HCEC 1CT (cell line): Measurements from ENCODE around the gene TTC39B.

Experiments used
- DNase-seq: peaks from one replicate; pipeline ENCODE4 v3.0.0-alpha.2; 2017

The TTC39B gene

GRCh38 chr9:15299374-15299939 is 7.6 kb downstream of the TTC39B start:
- no peak for DNase-seq

- no peak for DNase-seq
Measured at GRCh38 chr9:15298362-15298761, 8.7 kb downstream of the TTC39B start.

DNA sequence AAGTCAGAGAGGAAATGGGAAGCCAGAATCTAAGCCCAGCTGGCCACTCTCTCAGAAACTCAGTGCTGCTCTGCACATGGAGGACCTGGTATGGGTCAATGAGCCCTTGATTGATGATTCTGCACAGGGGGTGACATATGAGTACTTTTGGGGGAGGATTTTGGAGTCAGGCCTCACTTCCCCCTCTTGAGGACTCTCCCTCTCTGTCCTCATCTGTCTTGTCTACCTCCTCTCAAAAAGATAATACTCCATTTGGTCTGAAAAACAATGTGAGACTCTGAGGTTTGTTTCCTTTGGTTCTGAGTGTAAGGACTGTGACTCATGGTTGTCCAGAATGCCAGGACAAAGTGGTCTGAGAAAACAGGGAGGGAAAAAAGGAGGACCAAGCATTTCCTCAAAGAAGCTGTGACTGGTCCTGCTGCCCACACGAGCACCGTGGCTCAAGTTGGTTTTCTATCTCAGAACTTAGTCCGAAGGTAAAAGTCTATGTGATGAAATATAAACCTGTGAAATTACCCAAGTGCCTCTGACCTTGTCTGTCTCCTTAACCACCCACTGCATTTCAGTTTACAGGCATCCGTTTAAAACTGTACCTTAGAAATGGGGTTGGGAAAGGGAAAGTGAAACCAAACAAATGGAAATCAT is 11.1 kb downstream of the TTC39B start:
- DNase-seq, result peak; percentile 76

DNA sequence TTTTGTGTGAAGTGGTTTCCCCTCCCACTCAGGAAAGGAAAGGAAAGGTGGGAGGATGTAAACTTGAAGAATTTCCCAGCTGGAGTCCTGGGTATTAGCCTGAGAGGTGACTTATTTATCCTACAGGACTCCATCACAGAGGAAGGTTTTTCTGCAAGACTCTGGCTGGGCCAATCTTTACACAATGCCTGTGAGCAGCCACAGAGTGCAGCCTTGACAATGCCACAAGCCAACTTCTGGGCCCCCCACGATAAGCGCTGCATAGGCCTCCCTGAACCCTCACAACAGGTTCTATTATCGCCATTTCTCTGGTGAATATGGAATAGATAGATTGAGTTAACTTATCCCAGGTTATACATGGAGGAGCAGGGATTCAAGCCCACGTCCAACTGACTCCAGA is 12.4 kb downstream of the TTC39B start:
- DNase-seq, result no peak

- peak; percentile 33 for DNase-seq
Measured at GRCh38 chr9:15293804-15294316, 13.2 kb downstream of the TTC39B start.

DNA sequence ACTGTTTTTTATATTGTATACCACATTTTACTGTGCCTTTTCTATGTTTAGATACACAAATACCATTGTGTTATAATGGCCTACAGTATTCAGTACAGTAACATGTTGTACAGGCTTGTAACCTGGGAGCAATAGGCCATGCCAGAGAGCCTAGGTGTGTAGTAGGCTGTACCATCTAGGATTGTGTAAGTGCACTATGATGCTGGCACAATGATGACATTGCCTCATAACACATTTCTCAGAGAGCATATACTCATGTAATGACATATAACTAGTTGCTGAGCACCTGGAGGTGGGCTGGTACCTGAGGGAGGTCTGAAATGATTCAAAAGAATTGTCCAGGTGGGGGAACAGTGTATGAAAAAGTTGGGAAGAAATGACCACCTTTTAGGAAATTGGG is 13.9 kb downstream of the TTC39B start:
- DNase-seq, result no peak

DNA sequence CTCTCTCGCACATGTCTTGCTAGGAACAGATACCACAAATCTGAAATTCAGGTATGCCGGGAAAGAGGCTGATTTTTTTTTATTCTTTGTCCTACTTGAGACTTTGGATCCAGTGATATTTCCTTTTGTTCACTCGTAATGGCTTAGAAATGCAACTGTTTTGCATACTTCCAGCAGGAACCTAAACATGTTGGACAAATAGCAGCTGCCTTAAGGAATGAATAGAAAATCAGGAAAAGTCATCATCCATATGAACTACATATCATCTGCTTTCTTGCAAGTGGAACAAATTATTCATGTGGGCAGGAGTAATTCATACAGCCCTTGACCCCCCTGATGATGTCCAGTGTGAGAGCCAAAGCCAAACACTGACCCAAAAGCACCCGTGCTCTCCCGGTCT is 17.4 kb downstream of the TTC39B start:
- DNase-seq, result no peak

DNA sequence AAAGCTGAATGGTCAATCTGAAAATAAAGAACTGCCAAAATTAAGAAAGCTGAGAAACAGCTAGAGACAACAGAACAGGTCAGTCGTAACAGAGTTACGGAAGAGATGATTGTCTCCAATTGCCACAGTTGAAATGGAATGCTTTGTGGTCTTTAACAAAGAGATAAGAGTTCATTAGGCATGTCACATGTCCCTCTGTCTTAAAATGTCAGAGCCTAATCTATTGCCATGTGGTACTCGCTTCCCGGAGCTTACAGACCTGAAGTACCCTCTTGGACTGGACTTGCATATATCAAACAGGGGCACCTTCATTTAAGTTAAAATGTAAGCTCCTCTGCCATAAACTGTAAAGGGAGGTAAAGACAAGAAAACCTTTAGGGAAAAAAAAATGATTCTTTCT is 19.7 kb downstream of the TTC39B start:
- no peak for DNase-seq

DNA sequence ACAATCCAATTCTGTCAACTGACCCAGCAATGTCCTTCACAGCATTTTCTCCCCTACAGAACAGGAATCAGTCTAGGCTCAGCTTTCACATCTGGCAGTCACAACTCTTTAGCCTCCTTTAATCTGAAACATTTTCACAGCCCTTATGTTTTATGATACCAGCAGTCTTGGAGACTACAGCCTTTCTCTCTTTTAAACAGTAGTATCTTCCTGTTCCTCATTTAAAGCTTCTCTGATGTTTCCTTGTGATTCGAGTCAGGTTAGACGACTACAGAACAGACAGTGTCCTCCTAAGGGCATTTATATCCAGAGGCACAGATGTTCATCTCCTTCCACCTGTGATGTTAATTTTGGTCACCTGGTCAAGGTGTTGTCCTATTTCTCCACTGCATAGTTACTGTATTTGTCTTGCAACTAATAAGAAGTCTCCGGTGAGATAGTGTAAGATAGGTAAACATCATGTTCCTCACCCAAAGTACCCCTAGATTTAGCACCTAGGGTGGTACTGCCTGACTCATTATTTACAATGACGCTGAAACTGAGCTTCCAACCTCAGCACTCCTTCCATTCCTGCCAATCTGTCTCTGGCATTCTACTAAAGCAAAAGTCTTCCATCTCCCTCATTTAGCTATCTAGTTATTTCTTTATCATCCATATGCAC is 20.7 kb downstream of the TTC39B start:
- no peak for DNase-seq

DNA sequence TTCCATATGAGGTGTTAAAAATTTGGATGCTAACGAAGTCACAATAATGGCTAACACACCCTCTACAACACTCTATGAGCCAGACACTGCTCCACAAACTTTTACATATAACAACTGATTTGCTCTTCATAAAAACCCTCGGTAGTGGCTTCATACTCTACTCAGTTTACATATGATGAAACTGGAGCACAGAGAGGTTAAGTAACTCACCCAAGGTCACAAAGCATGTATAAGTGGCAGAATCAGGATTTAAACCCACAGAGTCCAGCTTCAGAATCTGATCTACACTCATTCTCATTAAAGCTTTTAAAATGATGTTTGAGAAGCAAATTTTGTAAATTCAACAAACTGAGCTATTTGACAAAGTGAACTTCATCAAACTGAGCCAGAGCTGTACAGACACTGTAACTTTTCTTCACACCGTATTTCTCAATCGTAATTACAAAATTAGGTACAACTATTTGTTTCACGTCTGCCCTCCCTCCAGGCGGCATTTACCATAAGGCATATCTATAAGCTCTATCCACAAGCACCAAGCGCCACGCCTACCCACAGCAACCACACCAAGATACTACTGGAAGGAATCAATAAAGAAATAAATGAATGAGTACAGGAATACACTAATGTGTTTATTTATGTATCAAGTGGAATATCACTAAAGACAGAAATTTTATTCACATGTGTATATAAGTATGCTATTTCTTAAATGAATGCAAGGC is 24.3 kb downstream of the TTC39B start:
- DNase-seq, result no peak

DNA sequence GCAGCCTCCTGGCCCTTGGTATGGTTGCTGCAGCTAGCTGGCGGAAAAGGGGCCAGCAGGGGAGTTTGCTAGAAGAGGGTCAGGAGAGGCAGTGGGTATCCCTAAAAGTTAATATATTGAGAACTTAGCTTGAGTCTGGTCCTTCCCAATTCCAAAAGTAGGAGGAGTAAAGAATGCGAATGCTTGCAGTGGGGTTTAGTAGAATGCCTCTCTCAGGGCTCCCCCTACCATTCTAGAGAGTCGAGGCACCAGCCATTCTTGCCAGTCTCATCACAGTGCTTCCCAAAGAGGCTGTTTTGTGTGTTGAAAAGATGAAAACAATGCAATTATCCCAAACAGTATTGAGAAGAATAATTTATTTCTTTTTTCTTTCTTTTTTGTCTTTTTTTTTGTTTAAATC is 26.4 kb downstream of the TTC39B start:
- no peak for DNase-seq

DNA sequence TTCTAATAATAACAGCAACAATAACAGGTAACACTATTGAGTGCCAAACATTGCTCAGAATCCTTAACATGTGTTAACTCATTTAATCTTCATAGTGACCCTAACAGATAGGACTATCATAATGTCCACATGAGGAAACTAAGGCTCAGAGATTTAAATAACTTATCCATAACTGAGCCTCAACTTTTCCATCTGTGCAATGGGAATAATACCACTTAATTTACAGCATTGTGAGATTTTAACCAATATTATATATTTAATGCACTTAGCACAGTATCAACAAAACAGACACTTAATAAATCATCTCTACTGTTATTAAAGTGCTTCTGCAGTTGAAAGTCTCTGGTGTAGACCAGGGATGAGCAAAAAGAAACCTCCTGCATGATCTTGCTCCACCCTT is 28.2 kb downstream of the TTC39B start:
- DNase-seq, result no peak

DNA sequence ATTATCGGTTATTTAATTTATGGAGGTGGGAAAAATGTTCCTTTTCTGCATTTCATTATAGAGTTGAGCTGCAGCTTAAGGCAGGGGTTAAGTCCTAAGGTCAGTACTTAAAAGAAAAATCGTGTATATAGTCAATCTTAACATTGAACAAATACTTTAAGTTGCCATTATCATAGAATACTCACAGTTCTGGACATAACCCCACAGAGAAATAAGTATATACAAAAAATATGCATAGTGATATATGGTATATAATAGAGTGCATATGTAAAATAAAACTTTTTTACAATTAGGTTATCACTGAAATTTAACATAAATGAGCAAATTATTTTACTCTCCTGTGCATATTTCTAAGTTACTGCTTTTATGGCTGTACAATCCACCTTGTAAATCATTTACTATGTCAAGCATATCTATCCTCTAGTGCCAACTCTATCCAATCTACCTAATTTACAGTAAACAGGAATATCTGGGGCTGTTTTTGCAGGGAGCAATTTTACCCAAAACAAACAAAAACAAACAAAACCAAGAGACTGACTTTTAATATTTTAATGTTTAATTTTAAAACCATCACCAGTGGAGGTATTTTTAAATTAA is 28.8 kb downstream of the TTC39B start:
- no peak for DNase-seq

- peak; percentile 21 for DNase-seq
Measured at GRCh38 chr9:15277400-15278090, 29.5 kb downstream of the TTC39B start.

- DNase-seq, result no peak
Measured at GRCh38 chr9:15276328-15276938, 30.6 kb downstream of the TTC39B start.

DNA sequence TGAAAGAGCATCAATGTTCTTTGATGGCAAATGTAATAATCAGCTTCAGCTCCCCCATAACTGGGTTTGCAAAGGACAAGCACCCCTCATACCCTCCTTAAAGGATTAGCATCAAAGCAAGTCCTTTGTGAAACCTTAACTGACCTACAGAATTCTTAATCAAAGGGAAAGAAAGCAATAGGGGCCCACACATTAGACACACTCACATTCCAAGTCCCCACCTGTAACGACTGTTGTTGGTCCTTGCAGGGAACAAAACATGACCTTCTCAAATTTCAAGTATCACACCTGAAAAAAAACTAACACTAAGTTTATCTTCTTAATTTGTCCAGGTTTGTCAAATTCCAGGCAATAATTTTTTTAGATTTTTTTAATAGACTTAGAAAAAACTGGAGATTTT is 32.6 kb downstream of the TTC39B start:
- DNase-seq, result no peak

DNA sequence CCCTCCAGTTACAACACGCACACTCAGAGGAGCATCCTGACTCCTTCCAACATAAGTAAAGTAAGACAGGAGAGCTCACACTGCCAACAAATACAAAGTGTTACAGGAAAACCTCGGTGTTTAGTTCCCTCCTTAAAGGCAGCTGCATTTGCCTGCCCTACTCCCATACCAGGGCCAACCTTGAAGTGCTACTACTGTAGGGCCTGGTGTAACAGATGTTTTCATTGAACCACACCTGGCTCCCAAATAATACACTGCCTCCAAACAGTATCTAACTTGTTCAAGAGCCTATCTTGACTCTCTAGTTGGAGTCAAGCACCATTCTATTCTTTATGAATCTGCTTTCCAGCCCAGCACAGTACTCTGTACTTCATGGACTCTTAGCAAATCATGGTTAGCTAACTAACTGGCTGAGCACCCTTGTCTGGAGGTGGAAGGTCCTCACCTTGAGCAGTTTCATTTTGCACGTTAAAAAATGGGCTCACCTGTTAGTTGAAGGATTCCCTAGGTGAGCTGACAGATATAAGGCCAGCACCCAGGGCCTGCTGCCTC is 34.6 kb downstream of the TTC39B start:
- DNase-seq, result no peak

GRCh38 chr9:15271403-15271802 is 35.6 kb downstream of the TTC39B start:
- DNase-seq, result no peak

DNA sequence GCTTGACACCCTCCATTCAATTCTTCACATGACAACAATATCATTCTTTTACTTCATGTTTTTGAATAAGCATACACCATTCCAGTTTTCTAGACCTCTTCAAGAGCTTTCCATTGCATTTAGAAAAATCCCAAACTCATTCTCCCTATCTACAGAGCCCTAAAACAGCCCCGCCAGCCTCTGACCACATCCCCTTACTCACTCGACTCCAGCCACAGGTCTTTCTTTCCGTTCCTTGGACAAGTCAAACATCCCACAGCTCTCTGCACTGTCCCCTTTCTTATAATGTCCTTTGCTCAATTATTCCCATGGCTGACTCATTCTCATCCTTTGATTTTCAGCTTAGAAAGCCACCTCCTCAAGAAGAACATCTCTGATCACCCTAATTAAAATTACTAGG is 38.2 kb downstream of the TTC39B start:
- DNase-seq, result no peak

DNA sequence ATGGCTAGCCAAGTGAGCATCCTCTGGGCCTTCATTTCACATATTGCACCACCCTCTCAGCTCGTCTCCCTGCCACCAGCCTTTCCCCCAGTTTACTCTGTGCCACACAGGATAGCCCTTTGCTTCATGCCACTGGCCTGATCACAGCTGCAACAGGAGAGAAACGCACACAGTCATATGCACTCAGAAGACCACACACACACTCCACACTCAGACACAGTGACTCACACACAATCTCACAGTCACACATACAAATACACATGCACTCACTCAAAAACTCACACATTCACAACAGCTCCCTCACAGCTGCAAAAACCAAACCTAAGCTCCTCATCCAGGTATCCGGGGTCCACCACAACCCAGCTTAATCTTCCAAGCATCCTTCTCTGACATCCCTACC is 38.7 kb downstream of the TTC39B start:
- peak; percentile 4 for DNase-seq

DNA sequence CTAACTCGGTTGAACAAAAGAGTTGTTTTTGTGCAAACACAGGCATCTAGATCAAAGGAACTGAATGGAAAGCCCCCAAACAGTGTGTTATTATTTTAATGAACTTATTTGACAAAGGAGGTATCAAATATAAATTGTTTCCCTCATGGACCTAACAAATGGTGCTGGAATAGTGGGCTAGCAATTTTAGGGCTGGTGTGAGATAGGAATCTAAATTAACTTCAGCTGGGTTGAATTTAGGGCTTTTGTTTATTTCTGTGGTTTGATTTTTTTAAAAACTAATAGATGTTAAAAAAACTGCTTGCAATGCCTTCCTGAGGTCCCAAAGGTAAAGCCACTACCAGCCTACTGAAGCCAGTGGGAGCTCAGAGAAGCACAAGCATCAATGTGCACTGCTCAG is 42.1 kb downstream of the TTC39B start:
- no peak for DNase-seq

GRCh38 chr9:15262581-15262980 is 44.4 kb downstream of the TTC39B start:
- no peak for DNase-seq
